ENCODE data around the gene CATSPERZ.

DNA sequence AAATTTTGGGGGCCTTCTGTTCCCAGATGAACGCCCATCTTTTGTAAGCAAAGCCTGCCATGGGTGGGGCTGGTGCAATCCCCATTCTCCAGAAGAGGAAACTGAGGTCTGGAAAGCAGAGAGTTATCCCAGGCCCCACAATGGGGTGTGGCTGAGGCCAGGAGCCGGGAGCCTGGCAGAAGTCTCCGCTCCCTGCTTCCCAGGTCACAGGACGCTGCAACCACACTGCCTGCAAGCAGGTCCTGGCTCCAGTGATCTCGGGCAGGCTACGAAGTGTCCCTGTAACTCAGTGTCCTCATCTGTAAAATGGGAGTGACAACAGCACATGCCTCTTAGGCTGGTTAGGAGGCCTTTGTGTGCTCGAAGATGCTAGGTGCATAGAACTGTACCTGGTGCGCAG, 47.1 kb upstream of the CATSPERZ start:
- no peak for TF ChIP-seq PTTG1 (tag; IDR thresholded peaks at IDR 0.05; ENCODE audit: low read depth)
- no peak for TF ChIP-seq SREBF2 (CRISPR knock-in tag; IDR thresholded peaks at IDR 0.05)
- no peak for TF ChIP-seq SRSF9 (IDR thresholded peaks at IDR 0.05; ENCODE audit: borderline replicate concordance, low read depth, low read length)
- no peak for TF ChIP-seq SMARCC2 (IDR thresholded peaks at IDR 0.05; ENCODE audit: low read depth)
- TF ChIP-seq MYC (IDR thresholded peaks at IDR 0.05; ENCODE audit: low read depth, low read length), result no peak
- TF ChIP-seq MYC (CRISPR knock-in tag; IDR thresholded peaks at IDR 0.05; ENCODE audit: borderline replicate concordance, low read depth), result no peak
- TF ChIP-seq, protein P1, sequence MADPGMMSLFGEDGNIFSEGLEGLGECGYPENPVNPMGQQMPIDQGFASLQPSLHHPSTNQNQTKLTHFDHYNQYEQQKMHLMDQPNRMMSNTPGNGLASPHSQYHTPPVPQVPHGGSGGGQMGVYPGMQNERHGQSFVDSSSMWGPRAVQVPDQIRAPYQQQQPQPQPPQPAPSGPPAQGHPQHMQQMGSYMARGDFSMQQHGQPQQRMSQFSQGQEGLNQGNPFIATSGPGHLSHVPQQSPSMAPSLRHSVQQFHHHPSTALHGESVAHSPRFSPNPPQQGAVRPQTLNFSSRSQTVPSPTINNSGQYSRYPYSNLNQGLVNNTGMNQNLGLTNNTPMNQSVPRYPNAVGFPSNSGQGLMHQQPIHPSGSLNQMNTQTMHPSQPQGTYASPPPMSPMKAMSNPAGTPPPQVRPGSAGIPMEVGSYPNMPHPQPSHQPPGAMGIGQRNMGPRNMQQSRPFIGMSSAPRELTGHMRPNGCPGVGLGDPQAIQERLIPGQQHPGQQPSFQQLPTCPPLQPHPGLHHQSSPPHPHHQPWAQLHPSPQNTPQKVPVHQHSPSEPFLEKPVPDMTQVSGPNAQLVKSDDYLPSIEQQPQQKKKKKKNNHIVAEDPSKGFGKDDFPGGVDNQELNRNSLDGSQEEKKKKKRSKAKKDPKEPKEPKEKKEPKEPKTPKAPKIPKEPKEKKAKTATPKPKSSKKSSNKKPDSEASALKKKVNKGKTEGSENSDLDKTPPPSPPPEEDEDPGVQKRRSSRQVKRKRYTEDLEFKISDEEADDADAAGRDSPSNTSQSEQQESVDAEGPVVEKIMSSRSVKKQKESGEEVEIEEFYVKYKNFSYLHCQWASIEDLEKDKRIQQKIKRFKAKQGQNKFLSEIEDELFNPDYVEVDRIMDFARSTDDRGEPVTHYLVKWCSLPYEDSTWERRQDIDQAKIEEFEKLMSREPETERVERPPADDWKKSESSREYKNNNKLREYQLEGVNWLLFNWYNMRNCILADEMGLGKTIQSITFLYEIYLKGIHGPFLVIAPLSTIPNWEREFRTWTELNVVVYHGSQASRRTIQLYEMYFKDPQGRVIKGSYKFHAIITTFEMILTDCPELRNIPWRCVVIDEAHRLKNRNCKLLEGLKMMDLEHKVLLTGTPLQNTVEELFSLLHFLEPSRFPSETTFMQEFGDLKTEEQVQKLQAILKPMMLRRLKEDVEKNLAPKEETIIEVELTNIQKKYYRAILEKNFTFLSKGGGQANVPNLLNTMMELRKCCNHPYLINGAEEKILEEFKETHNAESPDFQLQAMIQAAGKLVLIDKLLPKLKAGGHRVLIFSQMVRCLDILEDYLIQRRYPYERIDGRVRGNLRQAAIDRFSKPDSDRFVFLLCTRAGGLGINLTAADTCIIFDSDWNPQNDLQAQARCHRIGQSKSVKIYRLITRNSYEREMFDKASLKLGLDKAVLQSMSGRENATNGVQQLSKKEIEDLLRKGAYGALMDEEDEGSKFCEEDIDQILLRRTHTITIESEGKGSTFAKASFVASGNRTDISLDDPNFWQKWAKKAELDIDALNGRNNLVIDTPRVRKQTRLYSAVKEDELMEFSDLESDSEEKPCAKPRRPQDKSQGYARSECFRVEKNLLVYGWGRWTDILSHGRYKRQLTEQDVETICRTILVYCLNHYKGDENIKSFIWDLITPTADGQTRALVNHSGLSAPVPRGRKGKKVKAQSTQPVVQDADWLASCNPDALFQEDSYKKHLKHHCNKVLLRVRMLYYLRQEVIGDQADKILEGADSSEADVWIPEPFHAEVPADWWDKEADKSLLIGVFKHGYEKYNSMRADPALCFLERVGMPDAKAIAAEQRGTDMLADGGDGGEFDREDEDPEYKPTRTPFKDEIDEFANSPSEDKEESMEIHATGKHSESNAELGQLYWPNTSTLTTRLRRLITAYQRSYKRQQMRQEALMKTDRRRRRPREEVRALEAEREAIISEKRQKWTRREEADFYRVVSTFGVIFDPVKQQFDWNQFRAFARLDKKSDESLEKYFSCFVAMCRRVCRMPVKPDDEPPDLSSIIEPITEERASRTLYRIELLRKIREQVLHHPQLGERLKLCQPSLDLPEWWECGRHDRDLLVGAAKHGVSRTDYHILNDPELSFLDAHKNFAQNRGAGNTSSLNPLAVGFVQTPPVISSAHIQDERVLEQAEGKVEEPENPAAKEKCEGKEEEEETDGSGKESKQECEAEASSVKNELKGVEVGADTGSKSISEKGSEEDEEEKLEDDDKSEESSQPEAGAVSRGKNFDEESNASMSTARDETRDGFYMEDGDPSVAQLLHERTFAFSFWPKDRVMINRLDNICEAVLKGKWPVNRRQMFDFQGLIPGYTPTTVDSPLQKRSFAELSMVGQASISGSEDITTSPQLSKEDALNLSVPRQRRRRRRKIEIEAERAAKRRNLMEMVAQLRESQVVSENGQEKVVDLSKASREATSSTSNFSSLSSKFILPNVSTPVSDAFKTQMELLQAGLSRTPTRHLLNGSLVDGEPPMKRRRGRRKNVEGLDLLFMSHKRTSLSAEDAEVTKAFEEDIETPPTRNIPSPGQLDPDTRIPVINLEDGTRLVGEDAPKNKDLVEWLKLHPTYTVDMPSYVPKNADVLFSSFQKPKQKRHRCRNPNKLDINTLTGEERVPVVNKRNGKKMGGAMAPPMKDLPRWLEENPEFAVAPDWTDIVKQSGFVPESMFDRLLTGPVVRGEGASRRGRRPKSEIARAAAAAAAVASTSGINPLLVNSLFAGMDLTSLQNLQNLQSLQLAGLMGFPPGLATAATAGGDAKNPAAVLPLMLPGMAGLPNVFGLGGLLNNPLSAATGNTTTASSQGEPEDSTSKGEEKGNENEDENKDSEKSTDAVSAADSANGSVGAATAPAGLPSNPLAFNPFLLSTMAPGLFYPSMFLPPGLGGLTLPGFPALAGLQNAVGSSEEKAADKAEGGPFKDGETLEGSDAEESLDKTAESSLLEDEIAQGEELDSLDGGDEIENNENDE (IDR thresholded peaks at IDR 0.05; ENCODE audit: low read depth, low read length), result no peak
- no peak for TF ChIP-seq ZNF436 (CRISPR knock-in tag; IDR thresholded peaks at IDR 0.05)
- TF ChIP-seq STAT5A (IDR thresholded peaks at IDR 0.05; ENCODE audit: borderline replicate concordance, low read length), result no peak
- TF ChIP-seq CHD2 (IDR thresholded peaks at IDR 0.05; ENCODE audit: low read depth, low read length), result no peak
- TF ChIP-seq ZNF12 (CRISPR knock-in tag; IDR thresholded peaks at IDR 0.05), result no peak
- TF ChIP-seq EGR1 (conservative IDR thresholded peaks at IDR 0.05), result no peak
- TF ChIP-seq CHD4 (IDR thresholded peaks at IDR 0.05; ENCODE audit: insufficient read depth, insufficient replicate concordance, low read depth, low read length, poor library complexity, severe bottlenecking), result no peak
